ENCODE results near the gene CEP41. TPM values are rescaled to one million over a fixed set of nuclear protein-coding genes. Genes with fewer than 3 reads are reported as not detected.

The CEP41 gene
- polyA plus RNA-seq, 1 donor from 2014 or later: 47.0 TPM

GRCh38 chr7:130367088-130367755, 73.6 kb downstream of the CEP41 start:
- Histone ChIP-seq H3F3A (ENCODE audit: insufficient read depth, low read length, poor library complexity, severe bottlenecking) (peaks cover 6% of the 10 kb centered on the region), H2AFZ (ENCODE audit: low read depth, low read length) (no peak overlapping the region), H3K9me3 (ENCODE audit: low read length) (no peaks in the 10 kb centered on the region), H3K79me2 (replicated peaks; ENCODE audit: insufficient read depth, low read length) (no peaks in the 10 kb centered on the region), H3K36me3 (ENCODE audit: insufficient read depth, low read length) (no peaks in the 10 kb centered on the region), H3K4me3 (ENCODE audit: low read length) (no peak overlapping the region), H4K20me1 (ENCODE audit: insufficient read depth) (no peaks in the 10 kb centered on the region), H3K4me2 (ENCODE audit: low read length) (no peak overlapping the region), H3K27me3 (ENCODE audit: insufficient read depth, low read depth, low read length) (no peaks in the 10 kb centered on the region), H3K27ac (ENCODE audit: low read length) (peak overlapping the region; percentile 95), H3K9me2 (ENCODE audit: insufficient read depth, low read length) (no peaks in the 10 kb centered on the region), H3K9ac (ENCODE audit: low read length) (peak overlapping the region; percentile 67)
- TF ChIP-seq REST (IDR thresholded peaks at IDR 0.05; ENCODE audit: borderline replicate concordance): no peak
- TF ChIP-seq EP300 (conservative IDR thresholded peaks at IDR 0.05; ENCODE audit: poor library complexity, severe bottlenecking): no peak
- TF ChIP-seq CTCF (IDR thresholded peaks at IDR 0.05; ENCODE audit: poor library complexity, severe bottlenecking): no peak
- no peak for TF ChIP-seq MXI1 (conservative IDR thresholded peaks at IDR 0.05; ENCODE audit: poor library complexity, severe bottlenecking)
- TF ChIP-seq TAF1 (IDR thresholded peaks at IDR 0.05; ENCODE audit: low read depth): no peak
- no peak for TF ChIP-seq RAD21 (conservative IDR thresholded peaks at IDR 0.05)
- TF ChIP-seq EZH2 (IDR thresholded peaks at IDR 0.05; ENCODE audit: borderline replicate concordance, insufficient read depth, low read length, poor library complexity, severe bottlenecking): no peak
- TF ChIP-seq SMC3 (conservative IDR thresholded peaks at IDR 0.05; ENCODE audit: poor library complexity): no peak
- TF ChIP-seq POLR2AphosphoS5 (IDR thresholded peaks at IDR 0.05): no peak

- Histone ChIP-seq H3F3A (ENCODE audit: insufficient read depth, low read length, poor library complexity, severe bottlenecking) (peaks cover 6% of the 10 kb centered on the region), H3K27ac (ENCODE audit: low read length) (peak overlapping the region; percentile 95), H3K36me3 (ENCODE audit: insufficient read depth, low read length) (no peaks in the 10 kb centered on the region), H3K79me2 (replicated peaks; ENCODE audit: insufficient read depth, low read length) (no peaks in the 10 kb centered on the region), H4K20me1 (ENCODE audit: insufficient read depth) (no peaks in the 10 kb centered on the region), H3K27me3 (ENCODE audit: insufficient read depth, low read depth, low read length) (no peaks in the 10 kb centered on the region), H3K4me2 (ENCODE audit: low read length) (no peak overlapping the region), H2AFZ (ENCODE audit: low read depth, low read length) (no peak overlapping the region), H3K9me3 (ENCODE audit: low read length) (no peaks in the 10 kb centered on the region), H3K9me2 (ENCODE audit: insufficient read depth, low read length) (no peaks in the 10 kb centered on the region), H3K4me3 (ENCODE audit: low read length) (no peak overlapping the region), H3K9ac (ENCODE audit: low read length) (peak overlapping the region; percentile 67)
- no peak for TF ChIP-seq MXI1 (conservative IDR thresholded peaks at IDR 0.05; ENCODE audit: poor library complexity, severe bottlenecking)
- TF ChIP-seq EZH2 (IDR thresholded peaks at IDR 0.05; ENCODE audit: borderline replicate concordance, insufficient read depth, low read length, poor library complexity, severe bottlenecking): no peak
- no peak for TF ChIP-seq POLR2AphosphoS5 (IDR thresholded peaks at IDR 0.05)
- no peak for TF ChIP-seq RAD21 (conservative IDR thresholded peaks at IDR 0.05)
- TF ChIP-seq SMC3 (conservative IDR thresholded peaks at IDR 0.05; ENCODE audit: poor library complexity): no peak
- no peak for TF ChIP-seq REST (IDR thresholded peaks at IDR 0.05; ENCODE audit: borderline replicate concordance)
- TF ChIP-seq TAF1 (IDR thresholded peaks at IDR 0.05; ENCODE audit: low read depth): no peak
- no peak for TF ChIP-seq CTCF (IDR thresholded peaks at IDR 0.05; ENCODE audit: poor library complexity, severe bottlenecking)
- TF ChIP-seq EP300 (conservative IDR thresholded peaks at IDR 0.05; ENCODE audit: poor library complexity, severe bottlenecking): no peak
These were observed 74.3 kb downstream of the CEP41 start for GRCh38 chr7:130366564-130366963.

All from neural cell (in vitro differentiated cells).